DND-41 (cell line): ENCODE data around the gene EPHA8.

ENCODE experiments used
- ATAC-seq: fragments of 200-7000 bp; cut with Tn5 transposase; 3 replicates; pipeline ENCODE4 v1.9.1; 2021; ENCODE audit warnings: low read depth; ENCODE audit not compliant: insufficient read depth
- DNase-seq: peaks from one replicate; pipeline ENCODE4 v3.0.0-alpha.2; 2020
- H2AFZ ChIP-seq: 2 replicates; pipeline ENCODE4 v1.6.0; 2012; ENCODE audit warnings: low read depth, low read length
- H3K27ac ChIP-seq: 2 replicates; pipeline ENCODE4 v1.5.1; 2012; ENCODE audit warnings: low read length, inconsistent platforms
- H3K27me3 ChIP-seq: fragments of 200-600 bp; sonication (generic); 2 replicates; pipeline ENCODE4 v1.6.0; 2012; ENCODE audit warnings: low read length, mild to moderate bottlenecking, inconsistent platforms; ENCODE audit not compliant: insufficient read depth, poor library complexity
- H3K36me3 ChIP-seq: 2 replicates; pipeline ENCODE4 v1.5.1; 2012; ENCODE audit warnings: low read length, inconsistent platforms; ENCODE audit not compliant: insufficient read depth
- H3K4me1 ChIP-seq: 2 replicates; pipeline ENCODE4 v1.5.1; 2012; ENCODE audit warnings: mild to moderate bottlenecking, low read length; ENCODE audit not compliant: insufficient read depth
- H3K4me2 ChIP-seq: 2 replicates; pipeline ENCODE4 v1.6.0; 2012; ENCODE audit warnings: mild to moderate bottlenecking, moderate library complexity, low read length, inconsistent platforms; ENCODE audit not compliant: insufficient read depth
- H3K4me3 ChIP-seq, 2 experiments: fragments of 200-600 bp in 1 of 2; shearing (Covaris generic) in 1 of 2; 2 replicates each; pipeline ENCODE4 v1.5.1; 2012 to 2016; ENCODE audit warnings: inconsistent platforms in 2 of 2, low read length in 2 of 2, mild to moderate bottlenecking in 2 of 2, low read depth in 1 of 2, moderate library complexity in 1 of 2
- H3K79me2 ChIP-seq: 2 replicates; pipeline ENCODE4 v1.6.0; 2012; ENCODE audit warnings: low read length, inconsistent platforms; ENCODE audit not compliant: insufficient read depth
- H3K9ac ChIP-seq: 2 replicates; pipeline ENCODE4 v1.6.0; 2012; ENCODE audit warnings: low read depth, mild to moderate bottlenecking, inconsistent platforms, low read length, moderate library complexity
- H3K9me3 ChIP-seq: 2 replicates; pipeline ENCODE4 v1.5.1; 2012; ENCODE audit warnings: low read length, moderate library complexity, mild to moderate bottlenecking, inconsistent platforms; ENCODE audit not compliant: insufficient read depth, severe bottlenecking
- H4K20me1 ChIP-seq: 2 replicates; pipeline ENCODE4 v1.6.0; 2012; ENCODE audit warnings: low read length; ENCODE audit not compliant: insufficient read depth
- CTCF ChIP-seq: IDR thresholded peaks from 2 replicates; pipeline ENCODE4 v1.5.1; 2012; ENCODE audit warnings: borderline replicate concordance, low read length, moderate library complexity, mild to moderate bottlenecking; ENCODE audit not compliant: poor library complexity, severe bottlenecking; ENCODE audit errors: extremely low read depth
- EZH2 ChIP-seq: IDR thresholded peaks from 3 replicates; pipeline ENCODE4 v1.6.1; 2012; ENCODE audit warnings: borderline replicate concordance, low read depth, mild to moderate bottlenecking, moderate library complexity, low read length, inconsistent platforms; ENCODE audit not compliant: severe bottlenecking

The EPHA8 gene

GRCh38 chr1:22588899-22589422 is 25.7 kb downstream of the EPHA8 start:
- H3K4me3 ChIP-seq: no peak overlapping the region
- H3K4me1 ChIP-seq: no peaks in the 10 kb centered on the region
- ATAC-seq (no peak), DNase-seq (no peak)
- H3K79me2 ChIP-seq: no peaks in the 10 kb centered on the region
- H3K36me3 ChIP-seq: no peaks in the 10 kb centered on the region
- no peak overlapping the region for H2AFZ ChIP-seq
- no peaks in the 10 kb centered on the region for H3K9me3 ChIP-seq
- no peak overlapping the region for H3K27ac ChIP-seq
- peaks cover 5% of the 10 kb centered on the region; the same call in 1 of the 2 replicates for H4K20me1 ChIP-seq
- no peak overlapping the region for H3K9ac ChIP-seq
- TF ChIP-seq CTCF (no peak), EZH2 (no peak)
- H3K4me2 ChIP-seq: no peak overlapping the region
- H3K27me3 ChIP-seq: peaks cover 2% of the 10 kb centered on the region

GRCh38 chr1:22591576-22591975 is 28.3 kb downstream of the EPHA8 start:
- ATAC-seq (no peak), DNase-seq (no peak)
- no peak overlapping the region for H3K4me2 ChIP-seq
- TF ChIP-seq CTCF (no peak), EZH2 (no peak)
- no peaks in the 10 kb centered on the region for H3K4me1 ChIP-seq
- peaks cover 5% of the 10 kb centered on the region for H4K20me1 ChIP-seq
- H3K36me3 ChIP-seq: no peaks in the 10 kb centered on the region
- peaks cover 2% of the 10 kb centered on the region for H3K27me3 ChIP-seq
- H3K79me2 ChIP-seq: no peaks in the 10 kb centered on the region
- H3K27ac ChIP-seq: no peak overlapping the region
- no peaks in the 10 kb centered on the region for H3K9me3 ChIP-seq
- H2AFZ ChIP-seq: no peak overlapping the region
- no peak overlapping the region for H3K9ac ChIP-seq
- H3K4me3 ChIP-seq: no peak overlapping the region

GRCh38 chr1:22592051-22592450 is 28.8 kb downstream of the EPHA8 start:
- Histone ChIP-seq H4K20me1 (peaks cover under 1% of the 10 kb centered on the region), H3K9ac (no peak overlapping the region), H2AFZ (no peak overlapping the region), H3K36me3 (no peaks in the 10 kb centered on the region), H3K4me3 (no peak overlapping the region), H3K27me3 (peaks cover 2% of the 10 kb centered on the region), H3K79me2 (no peaks in the 10 kb centered on the region), H3K4me2 (no peak overlapping the region), H3K27ac (no peak overlapping the region), H3K4me1 (no peaks in the 10 kb centered on the region), H3K9me3 (no peaks in the 10 kb centered on the region)
- TF ChIP-seq CTCF (no peak), EZH2 (no peak)
- no peak for DNase-seq
- no peak for ATAC-seq
